Measurements from ENCODE around the gene LHFPL6. TPM values are rescaled to one million over a fixed set of nuclear protein-coding genes. Genes with fewer than 3 reads are reported as not detected.

The LHFPL6 gene
- total RNA-seq, 1 experiment from 2014 or later, result 4.6 TPM

DNA sequence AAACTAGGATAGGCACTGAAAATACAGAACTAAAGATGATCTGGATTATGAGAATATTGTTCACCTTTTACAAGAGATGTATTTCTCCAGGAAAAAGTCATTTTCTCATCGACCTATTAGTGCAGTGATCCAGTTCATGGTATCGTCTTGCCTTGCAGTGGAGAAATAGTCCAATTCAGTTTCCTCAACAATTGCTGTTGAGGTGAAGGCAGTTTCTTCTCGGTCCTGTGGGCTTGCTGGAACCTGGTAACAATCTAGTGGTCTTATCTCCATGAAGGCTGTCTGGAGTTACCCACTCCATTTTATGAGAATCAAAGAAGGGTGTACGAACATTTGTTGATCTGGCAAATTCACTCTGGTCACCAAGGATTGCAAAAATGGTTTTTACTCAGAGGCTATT is 266.8 kb downstream of the LHFPL6 start:
- Histone ChIP-seq H3K36me3 (replicated peaks; ENCODE audit: control insufficient read depth, insufficient read depth, low read length) (no peaks in the 10 kb centered on the region), H3K4me3 (ENCODE audit: insufficient read depth, low read depth, low read length) (no peak overlapping the region), H3K27me3 (ENCODE audit: control insufficient read depth, insufficient read depth, low read length) (no peaks in the 10 kb centered on the region)
- DNase-seq, result no peak

DNA sequence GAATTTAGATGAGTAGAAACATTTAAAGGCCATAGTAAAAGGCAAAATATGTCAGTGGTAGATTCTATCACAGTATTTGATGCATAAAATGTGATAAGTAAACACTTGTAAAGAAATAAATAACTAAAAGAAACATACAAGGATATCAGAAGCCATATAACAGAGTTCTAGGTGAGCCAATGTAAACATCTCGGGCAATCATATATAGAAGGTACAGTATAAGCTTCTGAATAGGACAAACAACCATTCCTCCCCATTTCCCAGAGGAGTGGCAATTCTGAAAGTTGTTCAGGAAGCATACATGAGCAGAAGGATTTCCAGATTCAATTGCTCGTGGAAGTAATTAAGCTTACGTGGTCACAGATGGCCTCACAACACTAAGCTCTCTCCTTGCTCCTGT is 267.3 kb downstream of the LHFPL6 start:
- DNase-seq, result no peak
- H3K36me3 ChIP-seq (replicated peaks; ENCODE audit: control insufficient read depth, insufficient read depth, low read length), result no peaks in the 10 kb centered on the region
- no peak overlapping the region for H3K4me3 ChIP-seq (ENCODE audit: insufficient read depth, low read depth, low read length)
- no peaks in the 10 kb centered on the region for H3K27me3 ChIP-seq (ENCODE audit: control insufficient read depth, insufficient read depth, low read length)

DNA sequence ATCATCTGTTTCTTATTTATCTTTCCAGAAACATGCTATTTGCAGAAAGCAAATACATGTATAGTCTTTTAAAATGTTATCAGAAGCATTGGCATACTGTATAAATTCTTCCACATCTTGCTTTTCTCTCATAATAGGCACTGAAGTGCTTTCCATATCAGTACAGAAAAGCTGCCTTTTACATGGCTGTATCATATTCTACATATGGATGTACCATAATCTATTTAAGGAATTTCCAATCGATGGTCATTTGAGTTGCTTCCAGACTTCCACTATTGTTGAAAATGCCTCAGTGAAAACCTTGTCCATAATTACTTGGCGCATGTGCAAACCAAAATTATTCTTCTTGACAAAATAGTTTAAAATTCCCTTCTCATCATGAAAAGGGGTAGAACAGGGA is 272.5 kb downstream of the LHFPL6 start:
- Histone ChIP-seq H3K36me3 (replicated peaks; ENCODE audit: control insufficient read depth, insufficient read depth, low read length) (no peaks in the 10 kb centered on the region), H3K27me3 (ENCODE audit: control insufficient read depth, insufficient read depth, low read length) (no peaks in the 10 kb centered on the region), H3K4me3 (ENCODE audit: insufficient read depth, low read depth, low read length) (no peak overlapping the region)
- no peak for DNase-seq

DNA sequence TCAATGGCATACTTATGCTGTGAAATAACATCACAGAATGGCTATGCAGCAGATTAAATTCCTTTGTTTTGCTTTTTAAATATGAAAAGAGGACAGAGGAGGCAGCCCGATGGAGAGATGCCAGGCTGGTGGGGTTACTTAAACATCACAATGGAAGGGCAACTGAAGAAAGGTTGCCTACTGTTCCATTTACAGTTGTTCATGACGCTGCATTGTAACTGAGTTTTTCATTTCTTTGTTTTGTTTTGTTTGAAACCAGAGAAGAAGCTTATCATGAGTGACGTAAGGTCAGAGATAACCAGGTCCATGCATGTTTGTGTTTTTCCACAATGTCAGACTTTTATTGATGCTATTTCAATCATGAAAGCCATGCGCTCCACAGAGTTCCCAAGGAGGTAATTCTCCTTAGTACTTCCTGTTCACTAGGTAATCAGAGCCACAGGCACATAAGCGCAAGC is 273.8 kb downstream of the LHFPL6 start:
- Histone ChIP-seq H3K4me3 (ENCODE audit: insufficient read depth, low read depth, low read length) (no peak overlapping the region), H3K27me3 (ENCODE audit: control insufficient read depth, insufficient read depth, low read length) (no peaks in the 10 kb centered on the region), H3K36me3 (replicated peaks; ENCODE audit: control insufficient read depth, insufficient read depth, low read length) (no peaks in the 10 kb centered on the region)
- peak; percentile 30 for DNase-seq

DNA sequence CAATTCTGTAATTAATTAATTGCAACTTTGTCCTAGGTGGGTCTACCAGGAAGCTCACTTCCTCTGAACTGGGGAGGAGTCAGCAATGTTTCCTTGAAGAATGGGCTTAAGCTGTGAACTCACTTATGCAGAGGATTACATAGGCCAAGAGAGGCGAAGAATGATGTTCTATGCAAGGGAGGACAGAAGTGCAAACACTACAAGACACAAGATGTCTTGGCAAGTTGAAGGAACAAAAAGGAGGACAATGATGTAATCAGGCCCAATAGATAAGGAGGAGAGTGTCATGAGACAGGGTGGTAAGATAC is 275.9 kb downstream of the LHFPL6 start:
- H3K36me3 ChIP-seq (replicated peaks; ENCODE audit: control insufficient read depth, insufficient read depth, low read length), result no peaks in the 10 kb centered on the region
- no peak overlapping the region for H3K4me3 ChIP-seq (ENCODE audit: insufficient read depth, low read depth, low read length)
- H3K27me3 ChIP-seq (ENCODE audit: control insufficient read depth, insufficient read depth, low read length), result no peaks in the 10 kb centered on the region
- DNase-seq, result no peak

DNA sequence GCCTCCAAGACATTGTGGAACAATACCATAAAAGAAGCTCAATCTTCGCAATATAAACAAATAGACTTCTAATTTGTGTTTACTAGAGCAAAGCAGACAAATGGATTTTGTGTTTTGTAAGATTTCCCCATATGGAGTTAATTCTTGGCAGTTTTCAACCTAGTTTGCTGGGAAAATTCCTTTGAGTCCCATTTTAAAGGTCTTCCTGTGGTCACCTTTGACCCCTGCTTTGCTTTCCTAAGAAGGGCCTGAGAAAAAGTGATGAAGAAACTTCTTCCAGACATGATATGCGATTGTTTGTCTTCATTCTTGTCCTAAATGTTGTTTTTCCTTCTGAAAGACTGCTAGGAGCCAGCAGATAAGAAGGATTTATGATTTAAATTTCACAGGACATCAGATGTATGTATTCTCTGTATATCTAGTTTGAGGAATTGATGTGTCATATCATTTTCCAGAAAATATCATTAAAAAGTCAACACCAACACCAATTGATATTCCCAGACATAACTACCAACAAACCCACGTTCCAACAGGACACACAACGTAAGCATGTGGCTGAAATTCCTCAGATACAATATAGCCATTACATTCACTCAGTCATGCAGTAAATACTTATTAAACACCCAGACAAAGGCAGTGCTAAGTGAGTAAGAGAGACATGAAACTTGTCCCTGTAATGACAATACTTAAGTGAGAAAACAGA is 276.4 kb downstream of the LHFPL6 start:
- no peaks in the 10 kb centered on the region for H3K36me3 ChIP-seq (replicated peaks; ENCODE audit: control insufficient read depth, insufficient read depth, low read length)
- no peak for DNase-seq

DNA sequence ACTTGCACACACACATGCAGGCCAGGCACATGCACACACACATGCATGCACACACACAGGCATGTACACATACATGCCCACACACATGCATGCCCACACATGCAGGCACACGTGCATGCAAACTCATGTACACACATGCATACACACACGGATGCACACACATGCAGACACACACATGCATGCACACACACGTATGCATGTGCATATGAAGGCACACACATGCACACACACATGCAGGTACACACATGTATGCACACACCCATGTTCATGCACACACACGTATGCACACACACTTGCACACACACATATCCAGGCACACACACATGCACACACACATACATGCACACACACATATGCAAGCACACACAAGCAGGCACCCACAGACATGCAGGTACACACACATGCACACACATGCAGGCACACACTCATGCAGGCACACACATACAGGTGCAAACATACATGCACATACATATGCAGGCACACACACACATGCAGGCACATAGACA is 278.1 kb downstream of the LHFPL6 start:
- H3K4me3 ChIP-seq (ENCODE audit: insufficient read depth, low read depth, low read length), result no peak overlapping the region
- DNase-seq, result no peak
- no peaks in the 10 kb centered on the region for H3K36me3 ChIP-seq (replicated peaks; ENCODE audit: control insufficient read depth, insufficient read depth, low read length)
- no peaks in the 10 kb centered on the region for H3K27me3 ChIP-seq (ENCODE audit: control insufficient read depth, insufficient read depth, low read length)

More for the DNA sequence above, 276.4 kb downstream of the LHFPL6 start:
- Histone ChIP-seq H3K27me3 (ENCODE audit: control insufficient read depth, insufficient read depth, low read length) (no peaks in the 10 kb centered on the region), H3K4me3 (ENCODE audit: insufficient read depth, low read depth, low read length) (no peak overlapping the region)

DNA sequence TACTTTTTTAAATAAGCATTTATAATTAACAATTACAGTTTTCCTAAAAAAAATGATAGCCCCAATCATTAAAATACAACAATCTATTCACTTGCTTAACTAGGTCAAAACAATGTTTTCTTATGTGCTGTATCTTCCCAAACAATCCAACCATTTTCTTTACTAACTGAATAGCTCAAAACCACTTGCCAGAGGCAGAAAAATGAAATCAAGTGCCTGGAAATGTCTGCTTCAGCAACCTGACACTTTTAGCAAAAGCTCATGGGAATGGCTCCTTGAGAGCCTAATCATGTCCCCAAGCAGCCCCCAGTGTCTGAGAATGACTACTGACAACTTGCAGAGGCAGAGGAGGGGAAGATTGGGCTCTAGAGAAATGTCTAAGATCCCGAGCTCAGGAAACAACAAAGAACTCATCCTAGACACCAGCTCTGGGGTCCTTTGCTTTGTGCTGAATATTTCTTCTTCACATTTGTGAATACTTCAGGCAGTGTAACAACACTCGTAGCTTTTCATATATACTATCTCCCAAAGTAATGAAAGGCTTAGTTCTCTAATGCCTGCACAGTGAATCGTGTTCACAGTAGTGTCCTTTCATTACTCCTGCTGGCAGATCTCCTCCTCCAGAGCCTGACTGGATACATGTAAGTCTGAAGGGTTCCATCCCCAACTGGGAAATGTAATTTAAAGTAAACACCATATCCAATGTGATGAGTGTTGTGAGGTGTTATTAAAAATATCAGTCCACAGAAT is 280.0 kb downstream of the LHFPL6 start:
- no peak overlapping the region for H3K4me3 ChIP-seq (ENCODE audit: insufficient read depth, low read depth, low read length)
- H3K36me3 ChIP-seq (replicated peaks; ENCODE audit: control insufficient read depth, insufficient read depth, low read length), result no peaks in the 10 kb centered on the region
- H3K27me3 ChIP-seq (ENCODE audit: control insufficient read depth, insufficient read depth, low read length), result no peaks in the 10 kb centered on the region
- no peak for DNase-seq

DNA sequence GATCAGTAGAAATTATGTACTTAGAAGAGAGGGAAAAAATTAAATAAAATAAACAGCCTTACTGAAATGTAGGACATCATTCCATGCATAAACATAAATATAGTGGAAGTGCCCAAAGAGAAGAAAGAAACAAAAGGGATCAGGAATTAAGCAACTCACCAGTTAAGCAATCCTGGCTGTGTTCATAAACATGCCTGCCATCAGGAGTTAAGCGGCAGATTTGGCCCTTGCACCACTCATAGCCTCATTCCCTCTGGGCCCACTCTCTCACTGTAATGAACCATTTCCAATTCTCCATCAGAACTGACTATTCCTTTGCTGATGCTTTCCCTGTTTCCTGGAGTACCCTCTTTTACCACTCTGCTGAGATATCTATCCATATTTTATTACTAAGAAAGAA is 281.4 kb downstream of the LHFPL6 start:
- Histone ChIP-seq H3K4me3 (ENCODE audit: insufficient read depth, low read depth, low read length) (no peak overlapping the region), H3K27me3 (ENCODE audit: control insufficient read depth, insufficient read depth, low read length) (no peaks in the 10 kb centered on the region), H3K36me3 (replicated peaks; ENCODE audit: control insufficient read depth, insufficient read depth, low read length) (no peaks in the 10 kb centered on the region)
- no peak for DNase-seq

DNA sequence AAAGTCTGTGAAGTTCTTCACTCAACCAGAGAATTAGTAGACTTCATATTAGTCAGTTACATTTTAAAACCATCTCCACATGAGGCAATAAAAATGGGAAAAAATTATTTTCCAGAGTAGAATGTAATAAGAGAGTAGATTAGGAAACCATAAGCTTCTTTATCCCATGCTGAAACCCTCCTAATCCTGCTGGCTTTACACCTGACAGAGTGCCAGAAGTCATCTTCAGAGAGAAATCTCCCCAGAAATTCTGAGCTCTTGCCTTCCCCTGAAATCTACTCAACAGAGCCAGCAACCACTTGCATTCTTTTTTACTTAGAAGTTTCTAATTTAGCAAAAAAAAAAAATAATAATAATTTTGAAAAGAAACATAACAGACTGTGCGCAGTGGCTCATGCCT is 284.8 kb downstream of the LHFPL6 start:
- no peak overlapping the region for H3K4me3 ChIP-seq (ENCODE audit: insufficient read depth, low read depth, low read length)

DNA sequence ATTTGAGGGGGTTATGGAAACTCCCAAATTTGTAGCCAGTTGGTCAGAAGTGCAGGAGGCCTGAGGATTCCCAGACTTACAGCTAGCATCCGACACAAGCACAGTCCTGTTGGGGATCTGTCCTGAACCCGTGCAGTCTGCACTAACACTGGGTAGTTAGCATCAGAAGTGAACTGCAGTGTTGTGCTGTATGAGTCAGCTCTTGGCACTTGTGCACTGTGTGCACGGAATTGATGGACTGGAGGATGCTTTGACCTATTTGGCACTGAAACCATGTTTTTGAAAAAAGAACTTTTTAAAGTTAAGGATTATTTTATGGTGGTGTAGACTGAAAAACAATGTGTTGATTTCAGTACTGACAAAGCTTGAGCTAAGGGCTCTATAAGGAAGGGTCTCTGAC is 285.7 kb downstream of the LHFPL6 start:
- H3K4me3 ChIP-seq (ENCODE audit: insufficient read depth, low read depth, low read length), result no peak overlapping the region
- no peak for DNase-seq
- no peaks in the 10 kb centered on the region for H3K36me3 ChIP-seq (replicated peaks; ENCODE audit: control insufficient read depth, insufficient read depth, low read length)
- no peaks in the 10 kb centered on the region for H3K27me3 ChIP-seq (ENCODE audit: control insufficient read depth, insufficient read depth, low read length)

More for the DNA sequence above, 284.8 kb downstream of the LHFPL6 start:
- Histone ChIP-seq H3K27me3 (ENCODE audit: control insufficient read depth, insufficient read depth, low read length) (no peaks in the 10 kb centered on the region), H3K36me3 (replicated peaks; ENCODE audit: control insufficient read depth, insufficient read depth, low read length) (no peaks in the 10 kb centered on the region)
- DNase-seq, result no peak

DNA sequence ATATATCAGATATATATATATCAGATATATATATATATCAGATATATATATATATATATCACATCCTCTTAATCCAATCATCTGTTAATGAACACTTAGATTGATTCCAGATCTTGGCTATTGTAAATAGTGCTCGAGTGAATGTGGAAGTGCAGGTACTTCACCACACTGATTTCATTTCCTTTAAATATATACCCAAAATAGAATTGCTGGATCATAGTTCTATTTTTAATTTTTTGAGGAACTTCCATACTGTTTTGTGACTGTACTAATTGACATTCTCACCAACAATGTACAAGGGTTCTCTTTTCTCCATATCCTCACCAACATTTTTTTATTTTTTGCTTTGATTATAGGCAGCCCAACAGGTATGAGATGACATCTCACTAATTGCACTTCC is 287.2 kb downstream of the LHFPL6 start:
- no peak for DNase-seq
- H3K27me3 ChIP-seq (ENCODE audit: control insufficient read depth, insufficient read depth, low read length), result no peaks in the 10 kb centered on the region
- H3K4me3 ChIP-seq (ENCODE audit: insufficient read depth, low read depth, low read length), result no peak overlapping the region
- H3K36me3 ChIP-seq (replicated peaks; ENCODE audit: control insufficient read depth, insufficient read depth, low read length), result no peaks in the 10 kb centered on the region

DNA sequence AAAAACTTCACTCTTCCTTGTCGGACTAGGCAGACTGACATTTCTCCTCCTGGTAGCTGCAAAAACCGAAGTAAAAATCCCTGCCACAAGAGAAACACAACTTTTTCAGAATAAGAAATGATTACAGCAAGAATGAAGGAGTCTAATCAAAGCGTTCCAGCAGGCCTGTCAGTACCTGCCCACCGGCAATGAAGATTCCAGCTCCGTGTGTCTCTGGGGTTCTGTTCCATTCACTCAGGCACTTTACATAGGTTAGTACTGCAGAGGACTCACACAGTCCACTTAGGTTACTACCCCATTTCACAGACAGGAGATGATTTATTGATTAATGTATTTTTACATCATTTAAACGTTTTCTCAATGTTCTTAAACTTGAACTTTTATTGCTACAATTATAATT is 289.3 kb downstream of the LHFPL6 start:
- no peak for DNase-seq
- Histone ChIP-seq H3K36me3 (replicated peaks; ENCODE audit: control insufficient read depth, insufficient read depth, low read length) (no peaks in the 10 kb centered on the region), H3K4me3 (ENCODE audit: insufficient read depth, low read depth, low read length) (no peak overlapping the region), H3K27me3 (ENCODE audit: control insufficient read depth, insufficient read depth, low read length) (no peaks in the 10 kb centered on the region)

DNA sequence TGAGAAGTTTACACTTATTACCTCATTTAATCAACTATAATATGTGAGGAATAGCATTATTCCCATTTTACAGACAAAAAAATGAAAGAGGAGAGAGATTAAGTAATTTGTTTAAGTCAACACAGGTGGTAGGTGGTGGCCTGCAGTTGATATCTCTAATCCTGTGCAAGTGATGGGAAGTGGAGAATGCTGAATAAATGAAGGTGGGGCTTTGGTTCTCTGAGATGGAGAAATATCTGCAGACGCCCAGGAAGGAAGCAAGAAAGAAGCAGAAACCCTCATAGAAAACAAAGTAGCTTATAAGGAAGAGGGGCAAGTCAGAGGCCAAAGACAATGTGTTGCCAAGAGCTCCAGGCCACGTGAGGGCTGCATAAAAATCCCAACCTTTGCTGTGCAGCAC is 290.4 kb downstream of the LHFPL6 start:
- no peak for DNase-seq
- Histone ChIP-seq H3K36me3 (replicated peaks; ENCODE audit: control insufficient read depth, insufficient read depth, low read length) (no peaks in the 10 kb centered on the region), H3K27me3 (ENCODE audit: control insufficient read depth, insufficient read depth, low read length) (no peaks in the 10 kb centered on the region), H3K4me3 (ENCODE audit: insufficient read depth, low read depth, low read length) (no peak overlapping the region)

DNA sequence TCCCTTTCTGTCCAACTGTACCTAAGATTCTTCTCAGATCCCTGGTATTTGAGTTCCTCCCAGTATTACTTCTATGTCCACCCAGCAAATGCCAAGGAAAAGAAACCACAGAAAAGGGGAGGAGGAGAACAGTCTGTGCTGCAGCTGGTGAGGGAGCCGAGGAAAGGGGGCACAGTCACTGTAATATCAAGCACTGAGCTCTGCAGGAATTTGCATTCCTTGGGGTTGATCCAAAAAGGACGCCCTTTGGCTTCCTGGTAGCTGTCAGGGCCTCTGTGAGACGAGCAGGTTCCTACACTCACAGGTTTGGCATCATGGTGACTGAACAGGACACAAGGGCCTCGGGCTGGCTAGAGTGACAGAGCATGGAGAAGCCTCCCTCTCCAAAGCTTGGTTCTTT is 291.4 kb downstream of the LHFPL6 start:
- Histone ChIP-seq H3K36me3 (replicated peaks; ENCODE audit: control insufficient read depth, insufficient read depth, low read length) (no peaks in the 10 kb centered on the region), H3K27me3 (ENCODE audit: control insufficient read depth, insufficient read depth, low read length) (no peaks in the 10 kb centered on the region), H3K4me3 (ENCODE audit: insufficient read depth, low read depth, low read length) (no peak overlapping the region)
- no peak for DNase-seq
